Endodermal cell (in vitro differentiated cells): ENCODE measurements around the gene TCF15. TPM values are rescaled to one million over a fixed set of nuclear protein-coding genes. Genes with fewer than 3 reads are reported as not detected.

Source experiments
- DNase-seq: peaks from one replicate; pipeline ENCODE4 v3.0.0-alpha.2; 2017
- H3K27ac ChIP-seq: 2 replicates; pipeline ENCODE4 v1.5.1; 2013; ENCODE audit warnings: mild to moderate bottlenecking, low read depth, low read length, moderate library complexity
- H3K27me3 ChIP-seq: 2 replicates; pipeline ENCODE4 v1.6.1; 2013; ENCODE audit warnings: mild to moderate bottlenecking, low read length, moderate library complexity; ENCODE audit not compliant: insufficient read depth, control insufficient read depth, poor library complexity, severe bottlenecking
- H3K36me3 ChIP-seq: 2 replicates; pipeline ENCODE4 v1.7.0; 2013; ENCODE audit warnings: mild to moderate bottlenecking, low read length, moderate library complexity; ENCODE audit not compliant: control insufficient read depth, insufficient read depth
- H3K4me1 ChIP-seq: one replicate; pipeline ENCODE4 v1.7.0; 2013; ENCODE audit warnings: low read length; ENCODE audit not compliant: control insufficient read depth, insufficient read depth
- H3K4me3 ChIP-seq: 2 replicates; pipeline ENCODE4 v1.5.1; 2013; ENCODE audit warnings: mild to moderate bottlenecking, low read length, moderate library complexity
- H3K9ac ChIP-seq: 2 replicates; pipeline ENCODE4 v1.6.1; 2013; ENCODE audit warnings: mild to moderate bottlenecking, low read length, moderate library complexity; ENCODE audit not compliant: poor library complexity, severe bottlenecking; ENCODE audit errors: extremely low read depth
- H3K9me3 ChIP-seq: 2 replicates; pipeline ENCODE4 v1.6.1; 2013; ENCODE audit warnings: mild to moderate bottlenecking, low read length, moderate library complexity; ENCODE audit not compliant: control insufficient read depth
- H3K27ac Mint-ChIP-seq: 2 replicates; pipeline ENCODE4 v1.8.0; 2020; ENCODE audit warnings: mixed read lengths
- H3K27me3 Mint-ChIP-seq: 2 replicates; pipeline ENCODE4 v1.8.0; 2021; ENCODE audit warnings: mild to moderate bottlenecking, mixed read lengths; ENCODE audit not compliant: insufficient read depth
- H3K36me3 Mint-ChIP-seq: 2 replicates; pipeline ENCODE4 v1.8.0; 2020; ENCODE audit warnings: low read depth, mixed read lengths
- H3K4me1 Mint-ChIP-seq: 2 replicates; pipeline ENCODE4 v1.8.0; 2020; ENCODE audit warnings: mixed read lengths
- H3K4me3 Mint-ChIP-seq: 2 replicates; pipeline ENCODE4 v1.8.0; 2020; ENCODE audit warnings: mild to moderate bottlenecking, moderate library complexity, mixed read lengths
- H3K9me3 Mint-ChIP-seq: 2 replicates; pipeline ENCODE4 v1.8.0; 2020; ENCODE audit warnings: mild to moderate bottlenecking, mixed read lengths
- WGBS, 2 experiments: methylation state at CpG; one replicate each; pipeline versions ENCODE4 v1.1.5 to v1.1.7; 2013; ENCODE audit warnings: missing lambda C conversion rate in 2 of 2, mixed read lengths in 1 of 2; ENCODE audit not compliant: insufficient coverage in 1 of 2, insufficient read length in 1 of 2; 5-methylcytosine and 5-hydroxymethylcytosine counted together
- total RNA-seq, 2 donors: library from RNA; stranded (reverse); fragmentation: NEBNext Ultra II Directional in 1 of 2; extraction: Animal tissue kit (Norgen Biotek cat#: 25700) in 1 of 2; gene quantifications; 2 replicates in 1 of 2; 3 replicates in 1 of 2; pipeline ENCODE4 v1.2.1, GENCODE V29; 2021
- TF ChIP-seq, protein P1 (sequence below): fragments of 200-600 bp; sonication (generic); conservative IDR thresholded peaks from 2 replicates; pipeline ENCODE4 v1.5.0; 2021; ENCODE audit warnings: antibody characterized with exemption, mild to moderate bottlenecking

The TCF15 gene
- total RNA-seq, 2 donors from 2014 or later, result 1.9 to 2.2 TPM

GRCh38 chr20:637559-637958, 27.4 kb upstream of the TCF15 start:
- WGBS, 2 experiments, result 71 to 82% methylated on average over 1 to 2 of the region's 2 CpGs
- peaks cover 2% of the 10 kb centered on the region for H3K9me3 Mint-ChIP-seq
- no peak overlapping the region for H3K27ac Mint-ChIP-seq
- no peak overlapping the region for H3K4me3 ChIP-seq
- peaks cover 5% of the 10 kb centered on the region for H3K27me3 Mint-ChIP-seq
- no peak overlapping the region for H3K4me3 Mint-ChIP-seq
- no peaks in the 10 kb centered on the region for H3K36me3 Mint-ChIP-seq
- H3K4me1 Mint-ChIP-seq, result peaks cover 4% of the 10 kb centered on the region
- DNase-seq, result no peak
- no peak overlapping the region for H3K27ac ChIP-seq
- TF ChIP-seq, protein P1, sequence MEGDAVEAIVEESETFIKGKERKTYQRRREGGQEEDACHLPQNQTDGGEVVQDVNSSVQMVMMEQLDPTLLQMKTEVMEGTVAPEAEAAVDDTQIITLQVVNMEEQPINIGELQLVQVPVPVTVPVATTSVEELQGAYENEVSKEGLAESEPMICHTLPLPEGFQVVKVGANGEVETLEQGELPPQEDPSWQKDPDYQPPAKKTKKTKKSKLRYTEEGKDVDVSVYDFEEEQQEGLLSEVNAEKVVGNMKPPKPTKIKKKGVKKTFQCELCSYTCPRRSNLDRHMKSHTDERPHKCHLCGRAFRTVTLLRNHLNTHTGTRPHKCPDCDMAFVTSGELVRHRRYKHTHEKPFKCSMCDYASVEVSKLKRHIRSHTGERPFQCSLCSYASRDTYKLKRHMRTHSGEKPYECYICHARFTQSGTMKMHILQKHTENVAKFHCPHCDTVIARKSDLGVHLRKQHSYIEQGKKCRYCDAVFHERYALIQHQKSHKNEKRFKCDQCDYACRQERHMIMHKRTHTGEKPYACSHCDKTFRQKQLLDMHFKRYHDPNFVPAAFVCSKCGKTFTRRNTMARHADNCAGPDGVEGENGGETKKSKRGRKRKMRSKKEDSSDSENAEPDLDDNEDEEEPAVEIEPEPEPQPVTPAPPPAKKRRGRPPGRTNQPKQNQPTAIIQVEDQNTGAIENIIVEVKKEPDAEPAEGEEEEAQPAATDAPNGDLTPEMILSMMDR, result no peak
- H3K9me3 ChIP-seq, result no peaks in the 10 kb centered on the region
- no peak overlapping the region for H3K9ac ChIP-seq
- no peaks in the 10 kb centered on the region for H3K27me3 ChIP-seq
- no peaks in the 10 kb centered on the region for H3K36me3 ChIP-seq
- H3K4me1 ChIP-seq, result peaks cover 3% of the 10 kb centered on the region

DNA sequence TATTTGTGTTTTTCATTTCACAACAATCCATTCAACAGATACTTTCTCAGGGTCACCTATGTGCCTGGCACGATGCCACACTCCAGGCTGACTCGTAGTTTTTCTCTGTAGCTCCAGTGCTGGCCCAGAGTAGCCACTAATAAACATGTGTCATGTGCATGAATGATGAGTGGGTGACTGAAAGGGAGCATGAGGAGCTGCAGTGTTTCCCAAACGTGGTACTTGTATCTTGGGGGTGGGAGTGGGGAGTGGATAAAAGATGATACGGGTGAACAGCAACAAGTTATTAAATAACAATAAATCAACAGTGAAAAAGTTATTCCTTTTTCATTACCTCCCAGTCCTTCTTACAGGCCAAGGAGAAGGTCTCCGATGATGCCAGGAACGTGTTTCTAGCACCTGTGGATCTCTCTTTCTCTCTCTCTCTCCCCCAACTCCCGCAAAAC, 25.8 kb upstream of the TCF15 start:
- H3K27ac ChIP-seq, result no peak overlapping the region
- Mint-ChIP-seq H3K27ac (no peak overlapping the region), H3K27me3 (peaks cover 5% of the 10 kb centered on the region), H3K36me3 (no peaks in the 10 kb centered on the region), H3K9me3 (no peaks in the 10 kb centered on the region), H3K4me3 (no peak overlapping the region), H3K4me1 (peaks cover 4% of the 10 kb centered on the region)
- no peaks in the 10 kb centered on the region for H3K36me3 ChIP-seq
- TF ChIP-seq, protein P1, result no peak
- no peak overlapping the region for H3K4me3 ChIP-seq
- no peaks in the 10 kb centered on the region for H3K9me3 ChIP-seq
- H3K4me1 ChIP-seq, result peaks cover 3% of the 10 kb centered on the region
- no peak overlapping the region for H3K9ac ChIP-seq
- WGBS, 2 experiments, result 91% methylated on average over 6 of the region's 7 CpGs; no CpG with 5 or more reads in 1 of the 2 experiments
- no peak for DNase-seq
- no peaks in the 10 kb centered on the region for H3K27me3 ChIP-seq

DNA sequence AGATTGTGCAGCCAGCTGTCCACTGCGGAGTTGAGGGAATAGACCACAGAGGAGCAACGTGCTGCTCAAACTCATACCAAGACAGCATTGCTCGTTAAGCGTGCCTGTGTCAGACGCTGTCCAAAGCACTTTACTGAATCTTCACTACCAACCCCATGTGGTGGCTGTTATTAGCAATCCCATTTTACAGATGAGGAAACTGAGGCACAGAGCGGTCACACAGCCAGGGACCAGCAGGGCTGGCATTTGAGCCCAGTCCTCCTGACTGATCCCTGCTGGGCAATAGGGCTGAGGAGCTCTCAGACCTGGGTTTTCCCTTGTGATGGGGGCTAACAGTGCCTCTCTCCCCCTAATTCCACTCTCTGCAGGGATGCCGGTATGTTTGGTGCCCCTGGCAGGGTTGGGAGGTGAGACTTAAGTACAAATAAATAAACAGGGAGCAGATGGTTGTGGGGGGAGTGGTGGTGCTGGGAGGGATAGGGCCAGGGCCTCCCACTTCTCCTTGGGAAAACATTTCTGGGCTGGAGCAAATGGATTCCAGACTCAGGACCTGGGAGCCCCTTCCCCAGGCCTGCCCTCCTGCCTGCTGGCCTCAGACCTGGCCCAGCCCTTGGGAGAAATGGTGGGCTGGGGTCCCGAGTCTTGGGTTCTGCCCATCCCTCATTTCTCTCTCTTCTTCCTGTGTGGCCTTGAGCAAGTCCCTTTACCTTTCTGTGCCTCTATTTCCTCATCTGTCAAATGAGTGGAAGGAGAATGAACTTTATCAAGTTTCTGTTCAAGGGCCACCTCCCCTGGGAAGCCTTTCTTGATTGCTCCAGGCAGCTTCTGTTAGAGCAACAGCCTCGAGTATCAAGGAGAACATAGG, 25.2 kb upstream of the TCF15 start:
- H3K9ac ChIP-seq, result no peak overlapping the region
- DNase-seq, result no peak
- H3K4me1 Mint-ChIP-seq, result peaks cover 4% of the 10 kb centered on the region
- no peaks in the 10 kb centered on the region for H3K27me3 ChIP-seq
- TF ChIP-seq, protein P1, result no peak
- H3K36me3 ChIP-seq, result no peaks in the 10 kb centered on the region
- peaks cover 5% of the 10 kb centered on the region for H3K27me3 Mint-ChIP-seq
- no peaks in the 10 kb centered on the region for H3K9me3 Mint-ChIP-seq
- H3K27ac ChIP-seq, result no peak overlapping the region
- H3K4me1 ChIP-seq, result peaks cover 3% of the 10 kb centered on the region
- H3K9me3 ChIP-seq, result no peaks in the 10 kb centered on the region
- WGBS, 2 experiments, result 92 to 93% methylated on average over 6 to 9 of the region's 9 CpGs
- no peak overlapping the region for H3K4me3 ChIP-seq
- H3K27ac Mint-ChIP-seq, result no peak overlapping the region
- H3K36me3 Mint-ChIP-seq, result no peaks in the 10 kb centered on the region
- H3K4me3 Mint-ChIP-seq, result no peak overlapping the region
